GM23338 (cell line): ENCODE results near the gene SIRPB2.

ENCODE experiments used
- EZH2 ChIP-seq: fragments of 200-600 bp; sonication (generic); IDR thresholded peaks from one replicate; pipeline ENCODE4 v1.8.0; 2017; ENCODE audit warnings: antibody characterized with exemption, mild to moderate bottlenecking, low read depth; ENCODE audit not compliant: unreplicated experiment
- EZH2phosphoT487 ChIP-seq: fragments of 200-600 bp; sonication (generic); IDR thresholded peaks from one replicate; pipeline ENCODE4 v1.8.1; 2018; ENCODE audit warnings: antibody characterized with exemption; ENCODE audit not compliant: unreplicated experiment
- POLR2AphosphoS5 ChIP-seq: IDR thresholded peaks from 2 replicates; pipeline ENCODE4 v1.6.1; 2016; ENCODE audit warnings: antibody characterized with exemption, low read depth
- REST ChIP-seq: IDR thresholded peaks from one replicate; pipeline ENCODE4 v1.6.1; 2018; ENCODE audit warnings: antibody characterized with exemption; ENCODE audit not compliant: unreplicated experiment
- STAT1 ChIP-seq: IDR thresholded peaks from one replicate; pipeline ENCODE4 v1.6.1; 2016; ENCODE audit warnings: antibody characterized with exemption; ENCODE audit not compliant: unreplicated experiment
- TF ChIP-seq, protein P1 (sequence below), 2 experiments: fragments of 200-600 bp in 1 of 2; sonication (generic) in 1 of 2; conservative IDR thresholded peaks; 2 replicates each; pipeline versions ENCODE4 v1.5.1 to v1.6.1; 2016 to 2017; ENCODE audit warnings: antibody characterized with exemption in 2 of 2, low read depth in 2 of 2, mild to moderate bottlenecking in 2 of 2, moderate library complexity in 1 of 2

GRCh38 chr20:1469925-1470571 lies 21.2 kb downstream of the SIRPB2 start:
- TF ChIP-seq EZH2 (no peak), EZH2phosphoT487 (no peak), POLR2AphosphoS5 (no peak), REST (no peak), STAT1 (no peak)
- TF ChIP-seq, protein P1, sequence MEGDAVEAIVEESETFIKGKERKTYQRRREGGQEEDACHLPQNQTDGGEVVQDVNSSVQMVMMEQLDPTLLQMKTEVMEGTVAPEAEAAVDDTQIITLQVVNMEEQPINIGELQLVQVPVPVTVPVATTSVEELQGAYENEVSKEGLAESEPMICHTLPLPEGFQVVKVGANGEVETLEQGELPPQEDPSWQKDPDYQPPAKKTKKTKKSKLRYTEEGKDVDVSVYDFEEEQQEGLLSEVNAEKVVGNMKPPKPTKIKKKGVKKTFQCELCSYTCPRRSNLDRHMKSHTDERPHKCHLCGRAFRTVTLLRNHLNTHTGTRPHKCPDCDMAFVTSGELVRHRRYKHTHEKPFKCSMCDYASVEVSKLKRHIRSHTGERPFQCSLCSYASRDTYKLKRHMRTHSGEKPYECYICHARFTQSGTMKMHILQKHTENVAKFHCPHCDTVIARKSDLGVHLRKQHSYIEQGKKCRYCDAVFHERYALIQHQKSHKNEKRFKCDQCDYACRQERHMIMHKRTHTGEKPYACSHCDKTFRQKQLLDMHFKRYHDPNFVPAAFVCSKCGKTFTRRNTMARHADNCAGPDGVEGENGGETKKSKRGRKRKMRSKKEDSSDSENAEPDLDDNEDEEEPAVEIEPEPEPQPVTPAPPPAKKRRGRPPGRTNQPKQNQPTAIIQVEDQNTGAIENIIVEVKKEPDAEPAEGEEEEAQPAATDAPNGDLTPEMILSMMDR (conservative IDR thresholded peaks at IDR 0.05; ENCODE audit: low read depth in 2 of 2) = peak; percentile 88 to 90
